HG03520 (cell line): Measurements from ENCODE around the gene ACSS3.
"Not testable (repeated sequence)": the region's sequence is repeated elsewhere in the genome, so short reads cannot be mapped to it uniquely, and the experiment has no call there.

Source experiments
- ATAC-seq: cut with Tn5 transposase; IDR thresholded peaks from one replicate; pipeline ENCODE4 v1.9.1; 2021; ENCODE audit warnings: mild to moderate bottlenecking, moderate library complexity; ENCODE audit not compliant: unreplicated experiment

The ACSS3 gene

DNA sequence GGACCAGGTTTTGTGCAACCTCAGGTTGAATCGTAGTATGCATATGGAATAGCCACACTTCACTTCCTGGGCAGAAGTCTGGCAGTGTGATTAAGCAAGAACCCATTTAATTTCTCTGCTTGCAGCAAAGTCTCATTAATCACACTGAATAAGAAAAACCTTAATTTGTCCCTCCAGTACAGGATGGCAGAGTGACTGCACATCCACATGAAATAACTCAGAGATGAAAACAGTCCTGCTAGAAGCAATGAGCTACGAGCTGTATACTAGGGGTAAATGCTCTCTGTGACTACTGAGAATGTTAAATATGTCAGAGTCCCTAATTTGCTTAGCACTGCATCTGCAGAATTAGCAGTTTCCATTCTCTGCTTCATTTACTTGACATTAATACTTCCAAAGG, 88.9 kb downstream of the ACSS3 start:
- ATAC-seq, result no peak

DNA sequence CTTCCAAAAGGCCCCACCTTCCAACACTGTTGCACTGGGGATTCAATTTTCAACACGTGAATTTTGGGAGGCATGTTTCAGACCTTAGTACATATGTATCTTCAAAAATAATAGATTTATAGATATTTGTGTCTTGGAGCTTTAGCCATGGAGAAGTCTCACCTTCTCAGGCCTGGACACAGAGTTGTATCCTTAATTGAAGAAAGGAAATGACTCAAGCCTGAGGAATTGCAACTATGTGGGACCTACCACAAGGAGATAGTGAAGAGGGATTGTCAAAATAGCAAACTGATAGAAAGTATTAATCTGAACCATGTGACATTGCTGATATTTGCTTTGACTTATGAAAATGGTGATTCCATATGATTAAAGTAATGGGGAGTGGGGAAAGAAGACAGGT, 89.8 kb downstream of the ACSS3 start:
- ATAC-seq, result no peak

DNA sequence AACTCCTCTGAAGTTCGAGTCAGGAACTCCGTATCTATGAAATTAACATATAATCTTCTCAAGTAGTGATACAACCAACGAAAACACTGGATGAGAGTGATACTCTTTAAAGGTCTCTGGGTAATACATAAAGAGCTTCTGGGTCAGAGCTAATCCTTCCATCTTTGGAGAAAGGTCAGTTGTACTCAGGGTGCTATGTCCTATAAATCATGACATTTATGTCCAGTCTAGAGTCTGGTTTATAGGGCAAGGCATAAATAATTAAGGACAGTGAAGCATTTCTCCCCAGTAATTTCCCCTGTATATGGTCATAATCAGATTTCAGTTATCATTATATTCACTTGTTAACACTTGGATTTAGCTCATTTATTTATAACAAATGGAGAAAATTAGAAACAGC, 90.6 kb downstream of the ACSS3 start:
- ATAC-seq, result no peak

DNA sequence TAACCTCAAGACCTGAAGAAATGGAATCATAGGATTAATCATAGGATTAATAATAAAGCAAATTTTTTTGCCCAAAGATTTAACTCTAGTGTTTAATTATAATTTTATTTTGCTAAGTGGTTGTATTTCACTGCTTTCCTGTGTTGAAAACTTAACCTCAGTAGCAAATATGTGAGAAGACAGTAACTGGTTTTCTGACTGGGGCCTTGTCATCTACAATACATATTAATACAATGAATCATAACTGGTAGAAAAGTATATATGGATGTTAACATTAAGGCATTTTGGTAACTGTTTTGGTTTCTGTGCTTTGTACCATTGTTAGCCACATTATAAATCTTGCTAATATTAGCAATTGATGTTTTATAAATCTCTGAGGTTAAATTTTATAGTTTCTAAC, 92.2 kb downstream of the ACSS3 start:
- ATAC-seq, result no peak

DNA sequence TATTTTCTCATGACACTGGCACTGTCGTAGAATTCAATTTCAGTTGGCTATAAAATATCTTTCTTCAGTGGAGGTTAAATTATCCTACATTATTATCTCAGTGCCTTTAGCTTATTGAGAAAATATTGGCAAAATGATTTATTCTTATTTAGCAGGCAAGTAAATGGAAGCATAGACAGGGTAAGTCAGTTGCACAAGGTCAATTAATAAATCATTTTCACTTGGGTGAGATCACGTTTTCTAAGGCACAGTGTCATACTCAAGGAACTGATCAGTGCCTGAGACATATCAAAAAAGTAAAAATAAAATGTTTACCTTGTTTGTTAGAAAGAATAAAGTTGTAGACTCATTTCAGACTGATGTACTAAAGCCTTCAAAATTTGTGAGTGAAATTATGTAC, 95.0 kb downstream of the ACSS3 start:
- no peak for ATAC-seq

DNA sequence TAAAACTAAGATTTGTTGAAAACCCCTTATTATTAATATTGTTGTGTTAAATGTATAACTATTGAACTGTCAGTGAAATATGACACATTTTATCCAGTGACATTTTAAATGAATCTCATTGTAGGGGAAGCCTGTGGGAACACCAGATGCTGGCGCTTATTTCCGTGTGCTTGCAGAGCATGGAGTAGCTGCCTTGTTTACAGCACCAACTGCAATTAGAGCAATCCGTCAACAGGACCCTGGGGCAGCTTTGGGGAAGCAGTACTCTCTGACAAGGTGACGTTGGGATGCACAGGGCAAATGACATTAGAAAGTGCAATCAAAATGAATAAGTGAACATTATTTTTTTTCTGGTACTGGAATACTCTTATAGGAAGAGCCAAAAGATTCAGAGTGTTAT, 96.8 kb downstream of the ACSS3 start:
- no peak for ATAC-seq

DNA sequence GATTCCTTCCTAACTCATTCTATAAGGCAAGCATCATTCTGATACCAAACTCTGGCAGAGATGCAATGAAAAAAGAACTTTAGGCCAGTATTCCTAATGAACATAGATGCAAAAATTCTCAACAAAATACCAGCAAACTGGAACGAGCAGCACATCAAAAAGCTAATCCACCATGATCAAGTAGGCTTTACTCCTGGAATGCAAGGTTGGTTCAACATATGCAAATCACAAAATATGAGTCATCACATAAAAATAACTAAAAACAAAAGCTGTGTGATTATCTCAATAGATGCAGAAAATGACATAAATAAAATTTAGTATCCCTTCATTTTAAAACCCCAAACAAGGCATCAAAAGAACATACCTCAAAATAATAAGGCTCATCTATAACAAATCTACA, 98.9 kb downstream of the ACSS3 start:
- no peak for ATAC-seq

DNA sequence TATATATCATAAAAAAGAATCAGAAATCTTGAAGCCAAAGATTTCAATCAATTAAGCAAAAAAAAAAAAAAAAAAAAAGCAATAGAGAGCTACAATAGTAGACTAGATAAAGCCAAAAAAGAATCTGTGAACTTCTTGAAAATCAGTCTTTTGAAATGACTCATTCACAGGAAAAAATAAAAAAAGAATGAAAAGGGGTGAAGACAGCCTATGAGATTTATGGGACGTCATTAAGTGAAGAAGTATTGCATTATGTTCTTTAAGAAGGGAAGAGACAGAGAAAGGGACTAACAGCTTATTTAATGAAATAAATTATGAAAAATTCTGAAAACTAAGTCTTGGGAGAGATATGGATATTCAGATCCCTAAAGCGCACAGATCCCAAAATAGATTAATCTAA, 103.8 kb downstream of the ACSS3 start:
- ATAC-seq, result no peak

DNA sequence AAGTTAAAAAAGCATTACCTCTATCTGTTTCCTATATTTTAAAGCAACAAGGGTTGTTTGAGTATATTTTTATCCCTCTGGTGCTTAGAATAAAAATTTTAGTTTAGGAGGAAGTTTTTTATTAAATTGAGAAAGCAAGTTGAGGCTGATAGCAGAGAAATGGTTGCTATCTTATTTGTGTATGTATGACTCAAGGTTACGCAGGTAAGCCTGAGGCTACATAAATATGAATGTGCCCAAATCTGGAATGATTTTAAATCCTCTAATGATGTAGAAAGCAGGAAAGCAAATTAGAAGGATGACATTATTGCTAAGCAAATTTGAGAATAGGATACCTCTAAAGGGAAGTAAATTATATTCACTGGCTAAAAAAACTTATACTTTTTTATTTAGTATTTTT, 109.8 kb downstream of the ACSS3 start:
- ATAC-seq, result no peak

DNA sequence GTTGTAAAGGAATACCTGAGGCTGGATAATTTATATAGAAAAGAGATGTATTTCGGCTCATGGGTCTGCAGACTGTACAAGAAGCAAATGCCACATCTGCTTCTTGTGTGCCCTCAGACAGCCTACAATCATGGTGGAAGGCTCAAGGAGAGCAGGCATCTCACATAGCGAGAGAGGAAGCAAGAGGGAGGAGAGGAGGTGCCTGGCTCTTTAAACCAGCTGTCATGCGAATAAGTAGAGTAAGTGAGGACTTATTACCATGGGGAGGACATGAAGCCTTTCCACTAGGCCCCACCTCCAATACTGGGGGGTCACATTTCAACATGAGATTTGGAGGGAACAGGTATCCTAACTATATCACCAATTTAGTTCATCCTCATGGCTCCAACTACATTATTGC, 118.7 kb downstream of the ACSS3 start:
- no peak for ATAC-seq

DNA sequence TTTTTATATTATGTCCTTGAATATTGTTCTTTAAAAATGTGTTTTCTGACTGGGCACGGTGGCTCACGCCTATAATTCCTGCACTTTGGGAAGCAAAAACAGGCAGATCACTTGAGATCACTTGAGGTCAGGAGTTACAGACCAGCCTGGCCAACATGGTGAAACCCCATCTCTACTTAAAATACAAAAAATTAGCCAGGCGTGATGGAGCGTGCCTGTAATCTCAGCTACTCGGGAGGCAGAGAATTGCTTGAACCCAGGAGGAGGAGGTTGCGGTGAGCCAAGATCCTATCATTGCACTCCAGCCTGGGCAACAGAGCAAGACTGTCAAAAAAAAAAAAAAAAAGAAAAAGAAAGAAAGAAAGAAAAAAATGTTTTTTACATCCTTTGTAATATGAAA, 122.7 kb downstream of the ACSS3 start:
- ATAC-seq, result not testable (repeated sequence)

DNA sequence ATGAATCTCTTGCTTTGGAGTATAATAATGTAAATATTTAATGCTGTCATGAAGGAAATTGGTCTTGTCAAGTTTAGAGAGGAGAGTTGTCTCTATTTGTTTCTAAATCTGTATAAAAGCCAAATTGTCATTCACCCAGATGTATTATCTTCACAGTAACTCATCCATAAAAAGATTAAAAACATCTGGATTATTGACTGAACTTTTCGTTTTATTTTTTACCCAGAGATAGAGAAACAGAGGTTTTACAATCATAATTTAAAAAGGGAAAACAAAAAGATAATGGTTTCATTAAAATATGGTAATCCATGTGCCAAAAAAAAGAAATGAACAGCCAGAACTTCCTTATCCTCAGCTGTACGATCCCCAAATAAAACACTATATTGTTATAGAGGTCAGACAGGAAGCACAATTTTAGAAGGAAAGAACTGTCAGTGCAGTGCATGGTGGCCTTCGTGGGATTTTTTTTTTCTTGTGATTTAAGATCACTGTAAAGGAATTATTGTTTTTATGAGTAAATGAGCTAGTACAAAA, 125.9 kb downstream of the ACSS3 start:
- no peak for ATAC-seq

DNA sequence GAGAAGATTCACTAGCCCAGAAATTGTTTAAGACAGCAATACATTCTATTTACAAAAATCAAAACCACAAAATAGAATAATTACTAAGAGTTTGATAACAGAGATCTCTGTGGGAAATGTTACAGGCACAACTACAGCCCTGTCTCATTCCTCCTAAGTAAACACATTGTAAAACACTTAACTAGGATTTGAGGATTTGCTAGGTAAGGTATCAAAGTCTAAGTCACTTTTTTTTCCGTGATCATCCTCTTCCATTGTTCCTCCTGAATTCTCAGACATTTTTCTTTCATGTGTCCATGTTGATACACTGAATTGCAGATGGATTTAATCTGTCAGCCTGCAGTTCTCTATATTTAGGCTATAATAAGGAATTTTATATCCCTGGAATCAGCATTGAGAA, 127.5 kb downstream of the ACSS3 start:
- ATAC-seq, result no peak

DNA sequence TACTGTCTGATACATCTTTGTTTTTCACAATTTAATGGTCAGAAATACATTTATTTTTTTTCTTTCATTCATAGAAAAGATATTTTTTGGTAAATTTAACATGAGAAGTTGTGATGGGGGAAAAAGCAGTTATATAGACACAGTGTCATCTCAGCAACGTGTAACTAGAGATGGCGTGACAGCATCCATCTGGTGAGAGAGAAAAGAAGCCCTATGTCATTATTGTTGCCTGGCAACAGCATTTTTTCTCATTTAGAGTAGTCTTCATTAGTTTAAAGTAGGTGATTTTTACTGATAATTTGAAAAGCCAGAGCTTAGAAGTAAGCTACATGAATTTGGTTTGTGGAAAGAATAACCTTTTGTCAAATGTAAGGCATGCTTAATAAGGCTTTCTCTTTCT, 128.6 kb downstream of the ACSS3 start:
- no peak for ATAC-seq

DNA sequence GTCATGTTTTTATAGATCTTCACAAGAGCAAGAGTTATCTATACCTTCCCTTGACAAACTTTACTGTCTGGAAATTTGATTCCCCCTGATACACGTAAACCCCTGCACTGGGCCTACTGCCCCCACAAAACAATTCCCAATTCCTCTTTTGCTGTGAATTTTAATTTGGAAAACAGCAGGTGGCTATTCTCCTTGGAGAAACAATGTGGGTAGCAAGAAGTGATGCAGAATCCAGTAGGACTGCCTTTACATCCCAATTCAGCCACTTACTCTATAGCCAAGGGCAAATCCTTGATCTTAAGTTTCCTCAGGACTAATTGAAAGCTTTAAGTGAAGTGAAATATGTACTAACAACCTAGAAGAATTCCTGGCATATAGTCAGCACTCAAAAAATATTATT, 129.3 kb downstream of the ACSS3 start:
- ATAC-seq, result no peak

DNA sequence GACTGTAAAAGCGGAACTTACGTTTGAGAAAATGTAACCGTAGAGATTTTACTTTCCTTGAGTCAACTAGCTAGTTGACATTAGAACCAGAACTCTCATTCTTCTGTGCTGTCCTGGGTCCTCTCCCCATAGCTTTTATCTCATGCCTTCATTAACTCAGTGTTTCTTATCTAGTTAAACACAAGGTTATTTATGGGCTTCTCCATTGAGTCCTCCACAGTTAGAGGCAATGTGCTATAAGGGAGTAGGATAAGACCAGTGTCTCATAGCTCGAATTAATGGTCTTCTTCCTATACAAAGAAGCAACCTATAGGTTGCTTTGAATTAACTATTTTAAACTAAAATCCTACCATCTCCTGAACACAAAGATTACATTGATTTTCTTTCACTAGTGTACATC, 129.8 kb downstream of the ACSS3 start:
- no peak for ATAC-seq

DNA sequence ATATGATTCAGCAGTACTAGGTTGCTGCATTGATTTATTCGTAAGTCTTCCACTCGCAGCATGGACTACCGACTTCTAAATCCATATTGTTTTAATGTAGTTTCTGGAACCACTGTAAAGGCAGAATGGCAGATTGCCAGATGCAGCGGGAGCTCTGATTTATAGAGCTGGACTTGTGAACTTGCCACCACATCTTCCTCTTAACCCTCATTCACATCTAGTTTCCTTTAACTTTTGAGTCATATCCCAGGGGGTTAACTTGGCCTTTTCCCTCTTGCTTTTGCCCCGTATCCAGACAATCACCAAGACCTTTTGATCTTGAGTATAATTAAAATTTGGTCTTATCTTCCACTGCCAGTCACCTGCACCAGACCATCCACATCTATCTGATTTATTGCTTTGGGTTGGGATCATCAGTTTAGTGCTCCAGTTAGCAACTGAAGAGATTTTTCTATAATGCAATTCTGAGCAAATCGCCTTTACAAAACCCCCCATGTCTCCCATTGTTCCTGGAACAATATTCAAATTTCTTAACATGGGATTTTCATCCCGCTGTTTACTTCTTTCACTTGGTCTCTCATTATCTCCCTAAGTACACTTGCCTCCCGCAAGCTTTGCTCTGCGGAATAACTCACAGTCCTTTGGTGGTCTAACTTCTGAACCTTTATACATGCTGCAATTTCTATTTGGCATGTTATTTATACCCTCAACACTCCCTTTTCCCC, 130.5 kb downstream of the ACSS3 start:
- ATAC-seq, result no peak

DNA sequence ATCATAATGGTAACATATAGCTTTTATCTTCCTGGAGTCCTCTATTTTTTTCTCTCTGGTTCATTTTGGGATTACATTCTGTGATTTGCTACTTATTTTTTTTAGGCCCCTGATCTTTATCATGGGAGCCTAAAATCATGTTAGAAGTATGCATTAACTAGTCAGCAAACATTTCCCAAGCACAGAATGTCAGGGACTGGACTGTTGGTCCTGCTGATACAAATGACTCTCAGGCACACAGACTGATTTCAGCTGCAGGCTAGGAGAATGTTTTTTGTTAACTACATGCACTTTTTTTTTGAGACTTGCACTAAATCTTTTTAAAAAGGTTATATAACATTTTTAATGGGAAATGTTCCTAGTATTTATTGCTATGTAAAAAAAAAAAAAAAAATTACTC, 131.1 kb downstream of the ACSS3 start:
- ATAC-seq, result no peak

DNA sequence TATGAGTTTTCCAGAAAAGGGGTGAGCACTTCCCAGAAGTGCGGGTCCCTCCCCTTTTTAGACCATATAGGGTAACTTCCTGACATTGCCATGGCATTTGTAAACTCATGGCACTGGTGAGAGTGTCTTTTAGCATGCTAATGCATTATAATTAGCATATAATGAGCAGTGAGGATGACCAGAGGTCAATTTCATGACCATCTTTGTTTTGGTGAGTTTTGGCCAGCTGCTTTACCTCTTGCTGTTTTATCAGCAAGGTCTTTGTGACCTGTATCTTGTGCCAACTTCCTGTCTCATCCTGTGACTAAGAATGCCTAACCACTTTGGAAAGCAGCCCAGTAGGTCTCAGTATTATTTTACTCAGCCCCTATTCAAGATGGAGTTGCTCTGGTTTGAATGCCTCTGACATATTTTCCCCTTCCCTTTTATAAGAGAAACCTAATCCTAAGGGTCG, 131.9 kb downstream of the ACSS3 start:
- not testable (repeated sequence) for ATAC-seq

DNA sequence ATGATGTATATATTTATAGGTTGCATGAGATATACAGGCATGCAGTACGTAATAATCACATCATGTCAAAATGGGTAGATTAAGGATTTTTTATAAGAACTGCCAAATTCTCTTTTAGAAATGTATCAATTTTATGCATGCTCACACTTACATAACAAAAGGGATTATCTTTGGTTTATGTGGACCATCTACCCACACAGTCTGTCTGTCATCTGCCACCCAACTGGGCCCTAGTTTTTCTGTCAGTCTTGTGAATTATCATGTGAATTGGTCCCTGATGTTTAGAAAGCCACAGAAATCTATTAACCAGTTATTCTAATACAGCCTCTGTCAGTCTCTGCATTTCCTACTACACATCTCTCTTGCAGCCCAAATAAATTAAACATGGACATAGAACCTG, 133.4 kb downstream of the ACSS3 start:
- ATAC-seq, result no peak

DNA sequence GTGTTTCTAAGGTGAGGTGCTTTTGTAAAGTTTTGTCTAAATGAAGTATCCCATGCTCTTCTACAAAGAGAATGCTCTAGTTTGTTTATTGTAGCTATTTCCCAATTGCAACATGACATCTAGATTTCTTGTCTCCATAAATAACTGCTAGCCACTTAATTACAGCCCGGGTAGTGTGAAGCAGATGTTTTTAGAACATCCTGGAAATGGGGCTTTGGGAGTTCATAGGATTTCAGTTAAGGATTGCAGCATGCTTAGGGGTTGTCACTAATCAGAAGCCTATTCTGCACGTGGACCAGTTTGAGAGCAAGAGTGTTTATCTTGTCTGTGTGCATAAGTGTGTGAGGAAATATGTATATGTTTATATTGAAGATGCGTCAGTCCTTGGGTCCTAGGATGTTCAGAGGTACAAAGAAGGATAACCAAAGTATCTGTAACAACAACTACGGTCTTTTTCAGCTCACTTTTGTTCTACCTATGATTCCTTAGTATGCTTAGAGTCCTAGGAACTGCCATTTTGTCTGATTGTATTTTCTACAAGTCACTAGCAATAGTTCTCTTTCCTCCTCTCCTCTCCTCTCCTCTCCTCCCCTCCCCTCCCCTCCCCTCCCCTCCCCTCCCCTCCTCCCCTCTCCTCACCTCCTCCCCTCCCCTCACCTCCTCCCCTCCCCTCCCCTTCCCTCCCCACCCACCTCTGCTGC, 135.3 kb downstream of the ACSS3 start:
- no peak for ATAC-seq

DNA sequence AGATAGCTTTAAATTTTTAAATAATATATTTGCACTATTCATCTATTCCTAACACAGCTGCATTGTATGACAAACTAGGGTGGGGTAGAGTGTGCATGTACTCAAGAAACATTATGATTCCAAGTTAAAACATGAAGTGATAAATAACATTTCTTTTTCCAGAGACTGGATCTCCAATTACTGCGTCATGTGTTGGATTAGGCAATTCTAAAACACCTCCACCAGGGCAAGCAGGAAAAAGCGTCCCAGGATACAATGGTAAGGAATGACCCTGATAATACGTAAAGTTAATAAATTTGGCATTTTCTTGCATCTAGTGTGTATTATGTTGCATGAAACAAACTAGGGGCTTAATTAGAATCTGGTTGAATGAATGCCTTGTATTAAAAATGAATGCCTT, 138.9 kb downstream of the ACSS3 start:
- ATAC-seq, result no peak
